ENCODE results near the gene MAEA. TPM values are rescaled to one million over a fixed set of nuclear protein-coding genes. Genes with fewer than 3 reads are reported as not detected.

MAEA gene
- total and polyA plus RNA-seq, 2 of the 8 experiments (the other 6 are each of a cell fraction or from before 2014, with no cell fraction given): 75.8 to 133 TPM

- no peak overlapping the region for H3K27ac ChIP-seq (ENCODE audit: low read depth, low read length)
- 93% methylated on average over 24 of the region's 24 CpGs; no CpG with 5 or more reads in 1 of the 2 experiments for WGBS, 2 experiments (ENCODE audit: extremely low coverage in 1 of 2, insufficient coverage in 1 of 2, insufficient read length in 1 of 2, insufficient replicate concordance in 2 of 2, low coverage in 1 of 2, low lambda C conversion rate in 2 of 2, missing lambda C conversion rate in 1 of 2)
- H4K5ac ChIP-seq (ENCODE audit: insufficient read length, low read depth, low read length): no peak overlapping the region
- H3K27me3 ChIP-seq (replicated peaks in 1 of 4; ENCODE audit: control insufficient read depth in 3 of 4, extremely low read depth in 1 of 4, insufficient read depth in 3 of 4, low read length in 3 of 4): no peaks in the 10 kb centered on the region
- no peaks in the 10 kb centered on the region for H3K79me2 ChIP-seq (ENCODE audit: control insufficient read depth in 1 of 2, insufficient read depth in 2 of 2, low read length in 2 of 2)
- H3K23ac ChIP-seq (ENCODE audit: insufficient read length): no peak overlapping the region
- no peak overlapping the region for H3K9ac ChIP-seq (replicated peaks in 1 of 4; ENCODE audit: extremely low read depth in 1 of 4, low read depth in 3 of 4, low read length in 3 of 4)
- H3K4ac ChIP-seq (replicated peaks; ENCODE audit: insufficient read length, low read depth, low read length): no peak overlapping the region
- FAIRE-seq (no peak), DNase-seq (ENCODE audit: low read depth in 1 of 2, low spot score in 2 of 2) (no peak)
- H3K18ac ChIP-seq (ENCODE audit: extremely low read depth, low read length): no peak overlapping the region
- TF ChIP-seq EP300 (IDR thresholded peaks at IDR 0.05; ENCODE audit: borderline replicate concordance in 1 of 2, low read depth in 2 of 2, low read length in 2 of 2): no peak
- H2BK5ac ChIP-seq (ENCODE audit: low read depth, low read length): no peak overlapping the region
- no peak overlapping the region for H3K56ac ChIP-seq (replicated peaks; ENCODE audit: insufficient read length, low read depth, low read length)
- ChIA-PET CTCF (ENCODE audit: partially characterized antibody) (interaction anchor here (0.7 to 1.3 kb wide), 3 partner anchors 63 to 524 kb away, joined by 3 read pairs; no protein-coding TSS in a partner anchor), POLR2A (ENCODE audit: partially characterized antibody) (no interaction called here)
- no peak overlapping the region for H2BK15ac ChIP-seq (ENCODE audit: low read length)
- no peak overlapping the region for H3K14ac ChIP-seq (ENCODE audit: insufficient read length)
- H4K8ac ChIP-seq (ENCODE audit: extremely low read depth, insufficient read depth, low read length): no peak overlapping the region; the same call in none of the 2 replicates
- no peaks in the 10 kb centered on the region for H3K79me1 ChIP-seq (ENCODE audit: low read depth, low read length)
- H2BK20ac ChIP-seq (ENCODE audit: low read length): no peak overlapping the region
- peaks cover 0 to 5% of the 10 kb centered on the region in 2 experiments for H4K20me1 ChIP-seq (replicated peaks in 1 of 2; ENCODE audit: control insufficient read depth in 1 of 2, insufficient read depth in 2 of 2, low read length in 2 of 2)
- no peak overlapping the region for H2AK5ac ChIP-seq (ENCODE audit: low read depth, low read length)
- H3K4me2 ChIP-seq (ENCODE audit: insufficient read depth in 1 of 2, low read depth in 2 of 2, low read length in 2 of 2): no peak overlapping the region
- H3K36me3 ChIP-seq (ENCODE audit: control insufficient read depth in 2 of 4, insufficient read depth in 4 of 4, low read length in 3 of 4): peaks cover 0 to 3% (median under 1%) of the 10 kb centered on the region in 4 experiments; a peak in 2 of 8 replicates
- H2BK12ac ChIP-seq (ENCODE audit: low read depth, low read length): no peak overlapping the region
- no peaks in the 10 kb centered on the region for H3K23me2 ChIP-seq (ENCODE audit: low read depth, low read length)
- no peak overlapping the region for H2BK120ac ChIP-seq (replicated peaks; ENCODE audit: low read depth, low read length)
- H3K4me3 ChIP-seq (ENCODE audit: extremely low read depth in 1 of 4, insufficient read depth in 2 of 4, low read depth in 3 of 4, low read length in 4 of 4): no peak overlapping the region
- no peak overlapping the region for H2AFZ ChIP-seq (ENCODE audit: low read length)
- H4K91ac ChIP-seq (replicated peaks; ENCODE audit: insufficient read length, low read length): no peak overlapping the region
- no peaks in the 10 kb centered on the region for H3K9me3 ChIP-seq (ENCODE audit: insufficient read depth in 2 of 2, low read depth in 1 of 2, low read length in 1 of 2)
- H3K4me1 ChIP-seq (replicated peaks in 1 of 4; ENCODE audit: control insufficient read depth in 3 of 4, insufficient read depth in 4 of 4, low read length in 3 of 4): no peaks in the 10 kb centered on the region
Measured at GRCh38 chr4:1381944-1382541, 92.4 kb downstream of the MAEA start.

All from H1 (cell line).